Amygdala (tissue), 56 donors: ENCODE measurements around the gene PLCB4.

ENCODE experiments used
- DNase-seq, 56 donors: peaks; one replicate each; lab custom pipeline; 2025; lab: John Stamatoyannopoulos, UW

The PLCB4 gene

DNA sequence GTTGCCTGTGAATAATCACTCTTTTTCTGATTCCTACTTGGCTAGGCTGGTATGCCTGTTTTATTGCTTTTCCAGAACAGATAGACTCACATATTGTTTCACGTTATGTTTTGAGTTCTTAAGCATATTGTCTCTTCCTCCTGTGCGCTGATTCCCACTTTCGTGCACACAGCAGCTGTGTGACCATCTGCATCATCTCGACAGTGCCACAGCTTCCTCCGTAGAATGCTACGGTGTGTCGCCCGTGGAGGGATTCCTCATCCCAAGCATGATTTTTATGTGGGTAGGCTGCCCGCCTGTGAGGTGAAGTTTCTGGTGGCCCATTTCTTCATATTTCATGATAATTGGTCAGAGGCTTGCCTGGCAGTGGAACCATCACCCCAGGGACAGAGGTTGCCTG is 31.8 kb downstream of the PLCB4 start:
- no peak for DNase-seq

- no peak for DNase-seq
These were observed 33.6 kb downstream of the PLCB4 start for GRCh38 chr20:9102456-9102855.

DNA sequence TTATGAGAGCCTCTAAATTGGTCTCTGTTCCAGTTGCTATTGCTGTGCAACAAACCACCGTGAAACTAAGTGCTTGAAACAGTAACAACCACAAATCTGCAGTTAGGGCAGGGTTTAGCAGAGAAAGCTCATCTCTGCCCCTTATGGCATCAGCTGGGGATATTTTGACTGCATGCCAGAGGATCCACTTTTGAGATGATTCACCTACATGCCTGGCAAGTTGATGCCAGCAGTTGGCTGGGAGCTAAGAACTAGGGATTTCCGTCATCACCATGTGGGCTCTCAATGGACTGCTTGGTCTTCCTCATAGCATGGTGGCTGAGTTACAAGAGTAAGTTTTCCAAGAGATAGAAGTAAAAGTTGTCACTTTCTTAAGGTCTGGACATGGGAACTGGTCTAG is 35.1 kb downstream of the PLCB4 start:
- DNase-seq: no peak

DNA sequence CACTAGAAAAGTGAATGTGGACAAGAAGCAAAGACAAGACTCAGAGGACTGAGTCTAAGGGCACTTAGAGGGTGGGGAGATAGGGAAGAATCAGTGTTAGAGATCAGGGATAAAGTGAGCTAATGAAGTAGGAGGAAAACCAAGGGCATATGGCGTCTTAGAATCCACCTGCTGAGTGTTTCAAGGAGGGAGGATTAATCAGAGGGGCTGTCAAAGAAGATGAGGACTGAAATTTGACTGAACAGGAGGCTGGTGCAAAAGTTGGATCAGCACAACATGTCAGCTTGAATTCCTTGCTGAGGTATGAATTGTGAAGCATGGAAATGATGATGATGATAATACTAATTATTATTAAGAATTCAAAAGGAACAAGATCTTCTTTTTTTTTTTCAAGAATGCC is 39.4 kb downstream of the PLCB4 start:
- DNase-seq: no peak

DNA sequence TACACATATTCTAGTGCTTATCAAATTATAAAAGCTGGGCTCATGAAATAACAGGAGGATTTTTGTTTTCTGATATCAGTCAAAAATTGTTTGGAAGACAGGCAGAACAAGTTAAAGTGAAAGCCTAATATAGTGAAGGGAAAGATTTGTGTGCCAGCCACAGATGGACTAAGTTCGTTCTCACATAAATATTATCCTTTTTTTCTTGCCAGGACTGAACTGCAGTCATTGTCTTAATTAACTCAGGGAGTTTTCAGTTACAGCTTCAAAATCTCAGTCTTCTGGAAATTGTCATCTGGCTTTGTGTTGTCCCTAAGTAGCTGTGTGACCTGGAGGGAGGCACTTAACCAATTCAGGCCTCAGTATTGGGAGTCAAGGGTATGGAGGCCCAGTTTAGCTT is 40.7 kb downstream of the PLCB4 start:
- DNase-seq: no peak

DNA sequence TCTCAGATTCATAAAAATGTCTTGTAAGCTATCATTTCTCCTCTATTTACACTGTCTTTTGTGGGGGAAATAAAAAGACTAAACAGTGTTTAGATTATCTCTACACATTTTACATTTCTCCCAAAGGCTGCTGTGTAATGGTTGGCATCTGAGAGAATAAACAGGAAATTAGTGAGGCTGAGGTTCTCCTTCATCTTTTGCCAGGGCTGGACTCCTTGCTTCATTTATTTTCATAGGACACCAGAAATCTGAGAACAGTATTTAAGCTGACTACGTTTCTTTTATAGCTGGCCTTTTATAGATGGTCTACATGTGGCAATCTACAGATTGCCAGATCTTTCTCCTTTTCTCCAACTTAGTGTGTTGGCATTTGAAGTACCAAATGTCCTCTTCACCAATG is 41.5 kb downstream of the PLCB4 start:
- no peak for DNase-seq

- DNase-seq: no peak
These were observed 42.1 kb downstream of the PLCB4 start for GRCh38 chr20:9110916-9111432.

GRCh38 chr20:9112541-9113515 is 43.9 kb downstream of the PLCB4 start:
- no peak for DNase-seq

DNA sequence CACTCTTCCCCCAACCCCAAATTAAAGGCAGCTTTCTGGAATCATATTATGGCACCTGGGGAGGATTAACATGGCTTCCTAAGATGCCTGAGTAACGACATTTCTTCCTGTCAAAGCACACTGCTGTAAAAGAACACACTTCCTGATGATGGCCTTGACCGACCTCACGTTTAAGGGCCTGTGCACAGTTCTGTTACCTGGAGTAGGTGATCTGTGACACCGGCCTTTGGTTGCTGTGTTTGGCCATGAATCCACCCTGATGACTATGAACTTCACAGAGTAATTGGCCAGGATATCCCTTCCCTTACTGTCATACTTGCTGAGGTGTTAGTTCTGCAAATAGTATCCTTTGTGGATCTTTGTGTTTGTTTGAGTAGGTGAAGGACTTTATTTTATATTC is 45.8 kb downstream of the PLCB4 start:
- DNase-seq: no peak

DNA sequence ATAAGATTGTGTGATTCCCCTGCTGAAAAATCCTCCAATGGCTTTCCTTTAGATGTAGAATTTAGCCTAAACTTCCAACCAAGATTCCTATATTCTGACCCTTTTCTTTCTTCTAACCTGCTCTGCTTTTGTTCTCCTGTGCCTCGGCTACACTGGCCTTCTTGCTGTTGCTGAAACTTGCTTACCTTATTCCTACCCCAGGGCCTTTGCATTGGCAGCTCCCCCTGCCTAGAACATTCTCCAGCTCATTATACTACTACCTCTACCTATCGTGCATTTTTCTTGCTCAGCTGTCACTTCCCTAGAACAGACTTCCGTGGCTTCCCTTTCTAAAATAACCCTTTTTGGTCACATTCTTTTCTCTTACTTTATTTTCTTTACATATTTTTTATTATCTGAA is 48.7 kb downstream of the PLCB4 start:
- DNase-seq: no peak

- peak in 26 of 56 donors; percentile 1 to 61 (median 12) for DNase-seq
These were observed 50.9 kb downstream of the PLCB4 start for GRCh38 chr20:9119776-9120175.

DNA sequence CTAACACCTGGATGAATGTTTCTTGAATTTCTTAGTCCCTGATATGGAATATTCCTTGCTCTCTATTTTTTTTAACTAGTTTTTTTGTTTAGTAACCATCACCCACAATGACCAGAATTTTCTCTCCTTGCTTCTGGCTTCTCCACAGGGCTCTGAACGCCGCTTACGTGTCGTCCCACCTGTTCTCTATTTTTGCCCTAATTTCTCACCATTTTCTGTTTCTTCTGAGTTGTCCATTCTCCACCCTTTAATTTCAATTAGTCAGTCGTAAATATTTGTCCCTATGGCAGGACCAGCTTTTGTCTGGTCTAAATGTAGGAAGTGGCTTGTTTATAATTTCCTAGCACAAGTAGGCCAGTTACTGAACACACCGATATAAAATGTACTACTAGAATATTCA is 52.3 kb downstream of the PLCB4 start:
- DNase-seq: no peak

- DNase-seq: no peak
These were observed 53.7 kb downstream of the PLCB4 start for GRCh38 chr20:9122571-9122970.

DNA sequence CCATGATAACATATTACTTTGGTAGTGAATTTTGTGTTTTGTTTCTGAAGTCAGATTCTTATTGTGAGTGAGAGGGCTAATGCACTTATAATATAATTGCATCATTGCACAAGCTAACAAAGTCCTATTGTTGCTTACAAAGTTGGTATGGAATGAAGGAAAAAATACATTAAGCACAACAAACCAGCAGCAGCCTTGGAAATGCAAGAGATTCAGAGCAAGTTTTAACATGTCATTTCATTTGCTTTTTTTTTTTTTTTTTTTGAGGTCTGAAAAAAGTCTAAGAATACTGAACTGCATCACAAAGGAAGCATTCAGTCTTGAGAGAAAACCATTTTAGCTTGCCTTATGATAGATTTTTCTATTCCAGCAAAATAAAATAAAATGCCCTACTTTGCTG is 57.6 kb downstream of the PLCB4 start:
- DNase-seq: no peak

- no peak for DNase-seq
These were observed 59.7 kb downstream of the PLCB4 start for GRCh38 chr20:9128568-9128967.

- DNase-seq: no peak
These were observed 60.9 kb downstream of the PLCB4 start for GRCh38 chr20:9129756-9130155.

GRCh38 chr20:9130521-9130920 is 61.6 kb downstream of the PLCB4 start:
- no peak for DNase-seq

DNA sequence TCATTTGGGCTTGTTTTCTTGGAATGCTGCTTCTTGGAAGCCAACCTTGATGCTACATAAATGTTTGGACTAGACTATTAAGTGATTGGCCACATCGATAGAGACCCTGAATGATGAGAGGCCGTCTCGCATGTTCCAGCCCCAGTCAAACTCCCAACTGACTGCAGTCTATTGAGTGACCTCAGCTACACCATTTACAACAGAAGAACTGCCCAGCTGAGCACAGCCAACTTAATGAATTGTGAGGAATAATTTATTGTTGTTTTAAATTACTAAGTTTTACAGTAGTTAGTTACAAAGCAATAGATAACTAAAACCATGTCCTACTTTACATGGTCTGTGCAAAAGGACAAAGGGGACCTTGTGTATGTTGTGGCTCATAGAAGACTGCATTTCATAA is 63.0 kb downstream of the PLCB4 start:
- DNase-seq: no peak

DNA sequence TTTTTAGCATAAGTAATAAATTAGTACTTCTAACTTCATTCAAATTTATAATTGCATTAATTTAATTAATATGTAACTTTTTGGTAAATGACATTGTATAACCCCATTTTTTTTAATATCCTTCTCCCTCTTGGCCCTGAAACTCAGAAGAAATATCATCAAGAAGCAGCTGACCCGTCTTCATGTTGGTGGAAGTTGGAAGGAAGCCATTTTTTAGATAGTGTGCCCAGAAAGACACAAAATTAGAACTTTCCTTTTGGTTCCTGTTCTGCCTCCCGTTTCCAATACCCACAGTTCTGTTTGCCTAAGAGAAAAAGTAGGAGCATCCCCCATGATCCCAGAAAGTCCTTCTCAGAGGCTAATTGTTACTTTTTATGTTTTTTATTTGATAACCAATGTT is 65.5 kb downstream of the PLCB4 start:
- DNase-seq: no peak

DNA sequence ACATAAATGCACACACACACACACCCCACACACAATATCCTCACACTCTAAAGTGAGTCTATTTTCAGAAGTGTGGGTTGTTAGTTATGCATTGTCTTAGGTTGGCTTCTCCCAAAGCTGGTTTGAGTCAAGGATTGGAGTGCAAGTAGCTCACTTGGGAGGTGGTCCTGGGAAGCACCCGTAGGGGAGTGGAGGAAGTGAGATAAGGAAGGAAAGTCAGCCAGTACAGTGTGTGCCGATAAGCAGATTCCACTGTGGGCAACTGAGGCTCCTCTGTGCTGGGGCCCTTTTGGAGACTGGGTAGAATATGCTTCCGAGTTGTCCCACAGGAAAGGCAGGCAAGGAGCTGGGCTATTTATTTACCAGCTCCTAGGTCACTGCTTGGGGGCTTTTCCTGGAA is 67.2 kb downstream of the PLCB4 start:
- no peak for DNase-seq

DNA sequence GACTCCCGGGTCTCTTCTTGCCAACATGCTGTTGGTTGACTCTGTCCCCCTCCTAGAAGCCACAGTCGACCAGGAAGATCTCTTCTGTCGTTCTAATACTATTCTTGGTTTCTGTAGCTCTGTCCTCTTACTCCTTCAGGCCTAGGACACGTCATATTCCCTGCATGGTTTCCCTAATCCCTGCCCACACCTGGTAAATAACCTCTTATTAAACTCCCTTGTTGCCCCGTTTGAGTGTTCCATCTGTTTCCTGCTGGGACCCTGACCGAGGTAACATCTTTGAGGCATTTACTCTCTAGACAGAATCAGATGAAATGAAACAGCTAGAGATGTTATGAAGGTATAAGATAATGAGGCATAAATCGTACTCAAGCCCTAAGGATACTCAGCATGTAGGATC is 68.1 kb downstream of the PLCB4 start:
- DNase-seq: no peak

DNA sequence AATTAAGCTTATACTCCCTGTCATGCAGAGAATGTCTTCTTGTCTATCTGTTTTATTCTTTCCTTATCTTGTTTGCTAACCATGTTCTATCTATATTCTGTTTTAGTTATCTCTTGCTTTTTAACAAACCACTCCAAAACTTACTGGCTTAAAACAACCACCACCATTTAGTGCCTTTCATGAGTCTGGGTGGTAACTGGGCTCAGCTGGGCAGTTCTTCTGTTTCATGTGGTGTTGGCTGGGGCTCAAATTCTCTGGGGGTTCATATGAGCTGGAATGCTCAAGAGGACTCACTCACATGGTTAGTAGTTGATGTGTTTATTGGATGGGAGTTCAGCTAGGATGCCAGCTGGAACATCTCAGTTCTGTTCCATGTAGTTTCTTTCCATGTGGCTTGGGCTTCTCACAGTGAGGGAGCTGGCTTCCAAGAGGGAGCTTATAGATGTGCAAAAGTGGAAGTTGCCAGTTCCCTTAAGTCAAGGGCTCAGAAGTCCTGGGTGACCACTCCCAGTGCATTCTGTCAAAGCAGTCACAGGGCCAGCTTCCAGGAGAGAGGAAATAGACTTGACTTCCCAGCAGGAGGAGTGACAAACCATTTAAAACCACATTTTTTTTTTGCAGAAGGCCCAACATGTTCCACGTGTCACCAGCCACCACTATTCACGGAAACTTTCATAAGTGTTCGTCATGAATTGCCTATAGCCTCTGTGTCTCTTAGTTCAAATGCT is 70.4 kb downstream of the PLCB4 start:
- no peak for DNase-seq
